Naive thymus-derived CD8-positive, alpha-beta T cell (primary cell): ENCODE results near the gene PRSS27. TPM values are rescaled to one million over a fixed set of nuclear protein-coding genes. Genes with fewer than 3 reads are reported as not detected.
"Not testable (repeated sequence)": the region's sequence is repeated elsewhere in the genome, so short reads cannot be mapped to it uniquely, and the experiment has no call there.

ENCODE experiments used
- ATAC-seq, 2 donors: fragments of 150-1000 bp; cut with Tn5 transposase in 1 of 2; sonication (Bioruptor Pico), chemical (Tn5 transposase) in 1 of 2; 1 replicate in 1 of 2; 2 replicates in 1 of 2; pipeline ENCODE4 v1.10.0; 2021; ENCODE audit warnings: mild to moderate bottlenecking in 2 of 2, moderate library complexity in 2 of 2
- POLR2A ChIA-PET: fragments of 350-600 bp; sonication (Branson Sonifier 250); formaldehyde crosslinking; loops from one replicate; lab custom pipeline; 2021; ENCODE audit warnings: antibody characterized with exemption; lab: Charles Lee
- DNase-seq, 10 donors: peaks; one replicate each; pipeline versions ENCODE4 v3.0.0 to v3.0.0-alpha.2; 2020 to 2022
- H3K27ac Mint-ChIP-seq, 10 donors: one replicate each; pipeline ENCODE4 v1.8.0; 2020 to 2022; ENCODE audit warnings: mild to moderate bottlenecking in 10 of 10, mixed read lengths in 10 of 10, moderate library complexity in 4 of 10, inconsistent platforms in 1 of 10
- H3K27me3 Mint-ChIP-seq, 5 donors: one replicate each; pipeline ENCODE4 v1.8.0; 2021 to 2022; ENCODE audit warnings: mixed read lengths in 5 of 5
- H3K36me3 Mint-ChIP-seq, 3 donors: one replicate each; pipeline ENCODE4 v1.8.0; 2020 to 2022; ENCODE audit warnings: mixed read lengths in 3 of 3, mild to moderate bottlenecking in 2 of 3, inconsistent platforms in 1 of 3
- H3K4me1 Mint-ChIP-seq, 4 donors: one replicate each; pipeline ENCODE4 v1.8.0; 2021 to 2022; ENCODE audit warnings: mixed read lengths in 4 of 4
- H3K4me3 Mint-ChIP-seq, 10 donors: one replicate each; pipeline ENCODE4 v1.8.0; 2020 to 2022; ENCODE audit warnings: mild to moderate bottlenecking in 10 of 10, mixed read lengths in 10 of 10, moderate library complexity in 6 of 10, inconsistent platforms in 1 of 10
- H3K9me3 Mint-ChIP-seq, 9 donors: one replicate each; pipeline ENCODE4 v1.8.0; 2020 to 2022; ENCODE audit warnings: mixed read lengths in 9 of 9, mild to moderate bottlenecking in 3 of 9, inconsistent platforms in 1 of 9, moderate library complexity in 1 of 9
- polyA plus RNA-seq, 3 donors: library from polyadenylated mRNA; unstranded; fragments of 300-500 nt; fragmentation: Illumina TruSeq; gene quantifications; one replicate each; pipeline ENCODE4 v1.2.3, GENCODE V29; 2021
- total RNA-seq, 8 experiments: library from RNA in 2 of 8; stranded (reverse) in 2 of 8; gene quantifications; one replicate each; pipeline ENCODE4 v1.2.3 and lab custom pipeline; 2021 to 2026

PRSS27 gene
- total and polyA plus RNA-seq, 5 experiments from 2014 or later: 0.06 to 1.2 (median 0.81) TPM; not detected in 2

DNA sequence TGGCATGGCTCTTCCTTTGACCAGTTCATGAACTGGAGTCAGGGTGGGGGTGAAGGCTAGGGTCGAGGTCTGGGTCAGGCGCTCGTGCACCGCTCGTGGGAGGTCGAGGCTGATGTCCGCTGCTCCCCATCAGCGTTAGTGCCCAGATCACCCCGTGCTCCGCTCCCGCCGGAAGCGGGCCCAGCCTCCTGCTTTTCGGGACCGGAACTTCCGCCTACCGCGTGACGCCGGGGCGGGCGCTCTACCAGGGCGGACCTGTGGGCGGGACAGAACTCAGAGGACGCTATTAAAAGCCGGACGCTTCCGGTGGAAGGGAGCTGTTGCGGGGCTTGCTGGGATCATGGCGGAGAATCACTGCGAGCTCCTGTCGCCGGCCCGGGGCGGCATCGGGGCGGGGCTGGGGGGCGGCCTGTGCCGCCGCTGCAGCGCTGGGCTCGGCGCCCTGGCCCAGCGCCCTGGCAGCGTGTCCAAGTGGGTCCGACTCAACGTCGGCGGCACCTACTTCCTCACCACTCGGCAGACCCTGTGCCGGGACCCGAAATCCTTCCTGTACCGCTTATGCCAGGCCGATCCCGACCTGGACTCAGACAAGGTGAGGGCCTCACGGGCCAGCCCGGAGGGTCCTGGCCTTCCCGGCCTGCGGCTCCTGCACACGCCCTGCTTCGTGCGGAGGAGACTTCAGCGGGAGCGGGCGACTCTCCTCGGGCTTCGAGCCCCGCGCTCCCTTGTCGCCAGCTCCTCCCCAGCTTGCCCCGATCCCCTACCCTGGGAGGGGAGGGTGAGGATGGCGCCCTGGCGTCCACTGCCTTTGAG, 37.6 kb downstream of the PRSS27 start, which contains the start of gene KCTD5:
KCTD5 (plus strand) TSS at position 315 of the 813 bp plus-strand sequence; CDS start at position 341, 26 bp downstream.
- peaks cover 12 to 32% (median 23%) of the 10 kb centered on the region in 4 donors for H3K4me1 Mint-ChIP-seq
- ATAC-seq (peak; percentile 95 to 97), DNase-seq (peak; percentile 88 to 97 (median 94))
- H3K27me3 Mint-ChIP-seq: no peaks in the 10 kb centered on the region
- H3K27ac Mint-ChIP-seq: peak within 1 kb of the TSS; percentile 88 to 97 (median 96)
- peaks cover 0 to 4% (median 0%) of the 10 kb centered on the region in 9 donors for H3K9me3 Mint-ChIP-seq
- peak within 1 kb of the TSS; percentile 88 to 98 (median 95) for H3K4me3 Mint-ChIP-seq
- H3K36me3 Mint-ChIP-seq: peaks cover 0 to 5% (median 0%) of the 10 kb centered on the region in 3 donors
- POLR2A ChIA-PET: interaction anchor here (0.6 to 1.7 kb wide), 12 partner anchors 9 to 477 kb away, joined by 3 to 35 read pairs (median 4); partner anchors contain the start of genes ELOB, FLYWCH1, FLYWCH2 and PRSS27

DNA sequence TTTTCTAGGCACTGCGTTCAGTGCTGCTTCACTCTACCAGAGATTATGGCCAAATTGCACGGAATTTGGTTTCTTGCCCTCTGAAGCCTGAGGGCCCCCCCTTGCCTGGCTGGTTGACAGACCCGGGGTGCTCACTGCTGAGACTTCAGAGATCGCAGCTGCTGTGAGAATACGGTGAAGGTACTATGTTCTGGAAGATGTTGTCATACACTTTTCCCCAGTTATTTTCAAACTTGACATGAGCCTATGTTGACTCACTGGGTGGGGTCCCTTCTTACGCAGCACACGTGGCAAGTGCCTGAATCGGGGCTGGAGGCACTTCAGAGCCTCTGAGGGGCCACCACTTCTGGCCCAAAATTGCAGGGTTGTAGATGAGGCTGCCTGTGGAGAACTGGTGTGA, 39.7 kb downstream of the PRSS27 start:
- H3K36me3 Mint-ChIP-seq, H3K27me3 Mint-ChIP-seq, DNase-seq, ATAC-seq, POLR2A ChIA-PET, H3K9me3 Mint-ChIP-seq: not testable (repeated sequence)
- H3K27ac Mint-ChIP-seq: peak overlapping the region in 3 of 10 donors; percentile 13 to 62 (median 52)
- peaks cover 7 to 21% (median 14%) of the 10 kb centered on the region in 4 donors for H3K4me1 Mint-ChIP-seq
- H3K4me3 Mint-ChIP-seq: peak overlapping the region in 2 of 10 donors; percentile 24 to 59

DNA sequence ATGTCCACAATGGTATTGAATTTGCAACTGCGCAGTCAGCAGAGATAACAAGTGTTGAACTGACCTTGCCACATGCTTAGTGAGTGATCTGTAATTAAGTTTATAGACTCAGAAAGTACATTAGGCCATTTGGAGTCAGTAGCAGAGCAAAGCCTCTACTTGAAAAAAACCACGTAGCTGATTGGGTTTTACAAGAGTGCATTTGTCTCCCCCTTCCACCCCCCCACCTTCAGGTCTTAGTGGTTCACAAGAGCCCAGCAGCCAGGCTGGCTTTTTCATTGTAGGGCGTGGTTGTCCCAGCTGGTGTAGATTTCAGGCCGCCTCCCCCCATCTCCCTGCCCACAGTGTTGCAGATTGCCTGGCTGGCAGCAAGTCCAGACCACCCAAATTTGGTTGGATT, 40.1 kb downstream of the PRSS27 start:
- H3K9me3 Mint-ChIP-seq, H3K4me3 Mint-ChIP-seq, DNase-seq, POLR2A ChIA-PET, ATAC-seq, H3K27me3 Mint-ChIP-seq, H3K36me3 Mint-ChIP-seq: not testable (repeated sequence)
- Mint-ChIP-seq H3K27ac (peak overlapping the region in 1 of 10 donors; percentile 31), H3K4me1 (peaks cover 7 to 24% (median 14%) of the 10 kb centered on the region in 4 donors)

DNA sequence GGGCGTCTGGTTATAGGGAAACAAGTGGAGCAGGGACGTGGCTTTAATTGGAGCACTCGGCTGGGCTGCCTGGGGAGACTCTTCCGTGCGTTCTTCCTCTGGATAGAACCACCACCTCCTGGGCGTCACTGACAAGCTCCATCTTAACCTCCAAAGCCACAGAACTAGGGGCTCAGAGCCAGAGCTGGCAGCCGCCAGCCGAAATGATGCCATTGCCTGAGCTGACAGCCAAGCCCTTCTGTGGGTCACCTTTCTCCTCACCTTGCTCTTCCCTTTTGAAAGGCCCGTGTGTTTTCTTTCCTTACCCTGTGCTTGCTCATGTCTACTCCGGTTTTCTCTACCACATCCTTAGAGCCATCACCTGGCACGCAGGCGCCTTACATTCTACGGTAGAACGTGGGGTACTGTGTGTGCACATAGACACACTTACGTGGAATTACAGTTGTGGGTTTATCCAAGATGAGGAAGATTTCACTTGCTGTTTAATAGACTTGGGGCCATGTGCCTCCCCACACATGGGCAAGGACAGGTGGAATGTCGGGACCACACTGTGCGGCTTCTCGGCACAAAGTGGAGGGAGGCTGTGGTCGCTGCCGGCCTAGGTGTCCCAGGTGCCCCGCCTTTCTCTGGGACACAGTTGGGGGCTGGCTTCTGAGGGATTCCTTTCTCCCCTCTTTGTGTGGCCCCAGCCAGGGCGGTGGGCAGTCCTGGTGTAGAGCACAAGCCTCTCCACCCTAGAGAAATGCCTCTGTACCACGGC, 41.6 kb downstream of the PRSS27 start:
- POLR2A ChIA-PET, H3K27me3 Mint-ChIP-seq, H3K27ac Mint-ChIP-seq, H3K9me3 Mint-ChIP-seq, DNase-seq, ATAC-seq, H3K36me3 Mint-ChIP-seq, H3K4me3 Mint-ChIP-seq: not testable (repeated sequence)
- H3K4me1 Mint-ChIP-seq: peaks cover 7 to 29% (median 12%) of the 10 kb centered on the region in 4 donors

DNA sequence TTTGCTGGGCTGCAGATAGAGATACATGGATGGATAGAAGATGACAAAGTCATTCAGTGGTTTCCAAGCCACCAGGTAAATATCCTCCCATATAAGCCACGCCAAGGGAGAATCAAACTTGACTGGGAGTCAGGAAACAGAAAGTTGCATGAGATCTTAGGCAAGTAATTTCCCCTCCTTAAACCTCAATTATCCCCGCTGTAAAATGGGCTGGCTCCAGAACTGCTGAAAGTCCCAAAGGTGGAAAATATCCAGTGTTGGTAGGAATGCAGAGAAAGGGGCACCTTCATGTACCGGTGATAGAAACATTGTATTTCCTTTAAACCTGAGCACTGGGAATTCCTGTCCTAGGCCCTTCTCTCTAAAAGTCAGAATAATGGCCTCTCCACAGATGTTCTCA, 43.1 kb downstream of the PRSS27 start:
- H3K4me1 Mint-ChIP-seq: peaks cover 2 to 28% (median 11%) of the 10 kb centered on the region in 4 donors
- H3K27me3 Mint-ChIP-seq, DNase-seq, ATAC-seq, H3K9me3 Mint-ChIP-seq, H3K27ac Mint-ChIP-seq, H3K36me3 Mint-ChIP-seq, H3K4me3 Mint-ChIP-seq, POLR2A ChIA-PET: not testable (repeated sequence)

DNA sequence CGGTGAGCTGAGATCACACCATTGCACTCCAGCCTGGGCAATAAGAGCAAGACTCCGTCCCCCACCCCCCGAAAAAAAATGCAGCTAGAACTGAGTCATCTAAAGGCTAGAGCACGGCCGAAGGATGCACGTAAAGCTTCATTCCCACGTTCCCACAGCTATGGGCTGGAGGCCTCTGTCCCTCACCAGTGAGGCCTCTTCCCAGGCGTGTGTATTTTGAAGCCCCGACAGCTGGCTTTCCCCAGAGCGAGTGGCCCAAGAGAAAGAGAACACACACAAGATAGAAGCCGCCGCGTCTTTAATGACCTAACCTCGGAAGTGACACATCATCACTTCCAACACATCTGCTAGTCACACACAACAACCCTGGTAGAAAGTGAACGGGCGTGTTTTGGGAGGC, 44.3 kb downstream of the PRSS27 start:
- Mint-ChIP-seq H3K4me3 (peak overlapping the region in 4 of 10 donors; percentile 7 to 58 (median 30)), H3K4me1 (peaks cover 2 to 30% (median 14%) of the 10 kb centered on the region in 4 donors), H3K36me3 (peaks cover 0 to 2% (median 0%) of the 10 kb centered on the region in 3 donors), H3K27me3 (no peaks in the 10 kb centered on the region), H3K9me3 (no peaks in the 10 kb centered on the region), H3K27ac (peak overlapping the region in 2 of 10 donors; percentile 28 to 32)
- POLR2A ChIA-PET: interaction anchor here (0.6 kb wide), 1 partner anchor 143 kb away, joined by 6 read pairs; no protein-coding TSS in a partner anchor
- ATAC-seq (no peak), DNase-seq (no peak)

DNA sequence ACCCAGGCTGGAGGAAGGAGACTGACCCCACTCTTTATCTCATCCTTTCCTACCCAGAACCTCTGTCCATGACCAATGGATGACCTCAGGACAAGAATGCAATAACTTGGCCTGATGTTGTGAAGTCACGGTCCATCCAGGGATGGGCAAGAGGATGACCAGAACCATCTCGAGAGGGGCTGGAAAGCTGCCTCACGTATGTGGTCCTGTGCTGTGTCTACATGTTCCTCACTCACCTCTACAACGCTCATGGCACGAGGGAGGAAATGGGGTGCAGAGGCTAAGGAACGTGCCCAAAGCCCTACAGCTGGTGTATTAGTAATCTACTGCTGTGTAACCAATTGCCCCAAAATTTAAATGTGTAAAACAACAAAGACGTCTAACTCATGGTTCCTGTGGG, 45.0 kb downstream of the PRSS27 start:
- H3K27ac Mint-ChIP-seq: peak overlapping the region in 2 of 10 donors; percentile 26 to 33
- no peak for ATAC-seq
- POLR2A ChIA-PET: no interaction called here
- H3K4me1 Mint-ChIP-seq: peaks cover 5 to 36% (median 20%) of the 10 kb centered on the region in 4 donors
- no peak for DNase-seq
- H3K9me3 Mint-ChIP-seq: no peaks in the 10 kb centered on the region
- H3K36me3 Mint-ChIP-seq: peaks cover 0 to 3% (median 0%) of the 10 kb centered on the region in 3 donors
- peak overlapping the region in 3 of 10 donors; percentile 19 to 89 (median 48) for H3K4me3 Mint-ChIP-seq
- H3K27me3 Mint-ChIP-seq: no peaks in the 10 kb centered on the region

DNA sequence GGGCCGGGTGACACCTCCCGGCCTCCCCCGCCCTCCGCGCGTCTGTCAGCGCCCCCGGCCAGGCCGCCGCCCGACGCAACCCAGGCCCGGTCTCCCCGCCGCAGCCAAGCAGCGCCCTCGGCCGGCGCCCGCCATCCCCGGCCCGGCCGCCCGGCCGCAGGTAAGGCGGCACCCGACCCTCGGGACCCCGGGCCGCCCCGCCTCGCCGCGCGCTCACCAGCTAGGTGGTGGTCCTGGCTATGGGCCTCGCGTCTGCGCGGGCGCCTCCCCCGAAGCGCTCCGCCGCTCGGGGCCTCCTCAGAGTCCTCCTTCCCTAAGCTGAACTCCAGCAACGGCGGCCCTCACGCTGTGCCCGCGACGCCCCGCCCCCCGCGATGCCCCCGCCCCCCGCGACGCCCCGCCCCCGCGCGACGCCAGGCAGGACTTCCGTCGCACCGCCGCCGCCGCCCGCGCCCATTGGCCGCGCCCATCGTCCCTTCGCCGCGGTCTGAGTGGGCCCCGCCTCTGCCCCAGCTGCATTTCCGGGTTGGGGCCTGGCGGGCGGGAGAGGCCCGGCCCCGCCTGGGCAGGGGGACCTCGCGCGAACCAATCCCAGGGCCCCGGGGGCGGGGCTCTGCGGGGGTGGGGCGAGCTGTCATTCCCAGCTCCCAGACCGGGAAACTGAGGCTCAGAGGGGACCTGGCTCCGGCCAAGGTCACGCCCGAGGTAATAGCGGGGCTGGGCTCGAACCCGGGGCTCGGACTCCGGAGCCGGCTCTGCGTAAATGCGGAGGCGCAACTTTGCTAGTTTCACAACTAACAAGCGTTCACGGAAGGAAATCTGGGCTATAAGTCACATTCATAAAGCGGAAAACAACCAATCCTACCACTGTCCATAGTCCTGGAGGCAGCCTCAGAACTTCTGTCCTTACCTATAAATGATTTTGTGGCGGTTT, 46.7 kb downstream of the PRSS27 start:
- peak; percentile 92 to 93 for ATAC-seq
- peak overlapping the region; percentile 68 to 92 (median 84) for H3K4me3 Mint-ChIP-seq
- POLR2A ChIA-PET: interaction anchor here (0.6 to 2.9 kb wide), 9 partner anchors 9 to 890 kb away, joined by 3 to 35 read pairs (median 3); partner anchors contain the start of genes CEMP1, ELOB, KCTD5 and NUBP2
- H3K27me3 Mint-ChIP-seq: no peaks in the 10 kb centered on the region
- H3K9me3 Mint-ChIP-seq: no peaks in the 10 kb centered on the region
- H3K4me1 Mint-ChIP-seq: peaks cover 15 to 49% (median 30%) of the 10 kb centered on the region in 4 donors
- DNase-seq: peak; percentile 90 to 97 (median 96)
- peaks cover 0 to 17% (median 2%) of the 10 kb centered on the region in 3 donors for H3K36me3 Mint-ChIP-seq
- H3K27ac Mint-ChIP-seq: peak overlapping the region in 9 of 10 donors; percentile 60 to 95 (median 86)

DNA sequence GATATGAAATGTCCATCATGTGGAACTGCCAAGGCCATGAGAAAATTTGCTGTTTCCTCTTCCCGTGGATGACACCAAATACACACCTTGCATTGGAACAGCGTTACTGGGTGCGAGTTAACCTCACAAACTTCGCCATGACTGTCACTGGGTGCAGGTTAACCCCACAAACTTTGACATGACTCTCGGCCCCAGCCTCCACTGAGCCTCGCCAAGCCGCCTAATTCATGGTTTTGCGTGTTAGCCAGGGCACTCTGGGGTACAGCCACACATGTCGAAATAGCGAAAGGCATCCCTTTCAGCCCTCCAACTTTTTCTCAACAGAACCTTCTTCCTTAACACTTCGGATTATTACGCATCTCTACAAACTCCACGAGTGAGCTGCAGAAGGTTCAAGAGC, 48.3 kb downstream of the PRSS27 start:
- H3K9me3 Mint-ChIP-seq: no peaks in the 10 kb centered on the region
- POLR2A ChIA-PET: interaction anchor here (2.9 kb wide), 1 partner anchor 10 kb away, joined by 35 read pairs; the partner anchor contains the start of gene KCTD5
- H3K4me3 Mint-ChIP-seq: peak overlapping the region; percentile 61 to 85 (median 76)
- peak overlapping the region in 2 of 10 donors; percentile 73 to 76 for H3K27ac Mint-ChIP-seq
- H3K4me1 Mint-ChIP-seq: peaks cover 16 to 50% (median 30%) of the 10 kb centered on the region in 4 donors
- DNase-seq (no peak), ATAC-seq (no peak)
- peaks cover 0 to 33% (median 2%) of the 10 kb centered on the region in 3 donors for H3K36me3 Mint-ChIP-seq
- no peaks in the 10 kb centered on the region for H3K27me3 Mint-ChIP-seq

DNA sequence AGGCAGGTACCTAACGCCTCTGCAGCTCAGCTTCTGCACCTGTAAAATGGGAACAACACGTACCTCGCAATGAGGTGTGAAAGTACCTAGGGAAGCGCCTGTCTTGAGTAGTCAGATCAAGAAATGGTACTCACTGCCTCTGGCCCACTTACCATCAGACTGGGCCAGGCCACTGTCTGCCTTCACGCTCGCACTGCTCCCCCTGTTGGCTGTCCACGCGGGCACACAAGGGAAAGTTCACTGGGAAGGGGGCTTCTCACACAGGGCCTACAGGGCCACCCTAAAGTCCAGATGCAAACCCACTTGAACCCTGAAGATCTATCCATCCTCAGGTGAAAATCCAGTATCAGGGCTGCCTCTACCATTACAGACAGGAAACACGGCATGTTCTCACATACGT, 48.8 kb downstream of the PRSS27 start:
- Mint-ChIP-seq H3K36me3 (peaks cover 0 to 37% (median 2%) of the 10 kb centered on the region in 3 donors), H3K4me1 (peaks cover 16 to 50% (median 30%) of the 10 kb centered on the region in 4 donors), H3K4me3 (peak overlapping the region in 5 of 10 donors; percentile 19 to 74 (median 50))
- DNase-seq, H3K9me3 Mint-ChIP-seq, POLR2A ChIA-PET, H3K27me3 Mint-ChIP-seq, ATAC-seq, H3K27ac Mint-ChIP-seq: not testable (repeated sequence)

DNA sequence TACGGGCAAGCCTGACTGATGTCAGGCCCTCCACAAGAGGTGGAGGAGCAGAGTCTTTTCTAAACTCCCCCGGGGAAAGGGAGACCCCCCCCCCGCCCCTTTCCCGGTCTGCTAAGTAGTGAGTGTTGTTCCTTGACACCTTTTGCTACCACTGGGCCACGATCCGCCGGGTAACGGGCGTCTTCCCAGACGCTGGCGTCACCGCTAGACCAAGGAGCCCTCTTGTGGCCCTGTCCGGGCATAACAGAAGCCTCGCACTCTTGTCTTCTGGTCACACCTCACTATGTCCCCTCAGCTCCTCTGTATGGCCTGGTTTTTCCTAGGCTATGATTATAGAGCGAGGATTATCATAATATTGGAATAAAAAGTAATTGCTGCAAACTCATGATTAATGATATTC, 50.0 kb downstream of the PRSS27 start:
- DNase-seq: peak in 6 of 10 donors; percentile 13 to 47 (median 38)
- ATAC-seq, POLR2A ChIA-PET, H3K27me3 Mint-ChIP-seq, H3K9me3 Mint-ChIP-seq: not testable (repeated sequence)
- Mint-ChIP-seq H3K4me3 (peak overlapping the region in 8 of 10 donors; percentile 19 to 72 (median 48)), H3K36me3 (peaks cover 0 to 46% (median 2%) of the 10 kb centered on the region in 3 donors), H3K4me1 (peaks cover 16 to 47% (median 30%) of the 10 kb centered on the region in 4 donors), H3K27ac (peak overlapping the region in 7 of 10 donors; percentile 19 to 87 (median 31))
